GM23248 (cell line): ENCODE data around the gene UNC5C. TPM values are rescaled to one million over a fixed set of nuclear protein-coding genes. Genes with fewer than 3 reads are reported as not detected.

Experiments
- DNase-seq: peaks from one replicate; pipeline ENCODE4 v3.0.0-alpha.2; 2015
- H2AFZ ChIP-seq: fragments of 200-600 bp; sonication (generic); 2 replicates; pipeline ENCODE4 v1.6.1; 2016; ENCODE audit warnings: antibody characterized with exemption
- H3F3A ChIP-seq: fragments of 200-600 bp; sonication (generic); 2 replicates; pipeline ENCODE4 v1.6.1; 2016; ENCODE audit warnings: mild to moderate bottlenecking, antibody characterized with exemption, mixed run types; ENCODE audit not compliant: insufficient read depth
- H3K27ac ChIP-seq: fragments of 200-600 bp; sonication (generic); 2 replicates; pipeline ENCODE4 v1.5.1; 2016; ENCODE audit warnings: mild to moderate bottlenecking
- H3K27me3 ChIP-seq: fragments of 200-600 bp; sonication (generic); replicated peaks from 2 replicates; pipeline ENCODE4 v1.6.1; 2016; ENCODE audit warnings: mild to moderate bottlenecking; ENCODE audit not compliant: insufficient read depth
- H3K36me3 ChIP-seq: fragments of 200-600 bp; sonication (generic); 2 replicates; pipeline ENCODE4 v1.6.1; 2016; ENCODE audit warnings: low read depth, mild to moderate bottlenecking
- H3K4me1 ChIP-seq: fragments of 200-600 bp; sonication (generic); 2 replicates; pipeline ENCODE4 v1.6.1; 2016; ENCODE audit warnings: mild to moderate bottlenecking; ENCODE audit not compliant: insufficient read depth
- H3K4me2 ChIP-seq: fragments of 200-600 bp; sonication (generic); one replicate; pipeline ENCODE4 v1.6.1; 2016; ENCODE audit warnings: mild to moderate bottlenecking; ENCODE audit not compliant: unreplicated experiment
- H3K4me3 ChIP-seq: fragments of 200-600 bp; sonication (generic); 2 replicates; pipeline ENCODE4 v1.5.1; 2016; ENCODE audit warnings: mild to moderate bottlenecking
- H3K79me2 ChIP-seq: fragments of 200-600 bp; sonication (generic); 2 replicates; pipeline ENCODE4 v1.6.1; 2016; ENCODE audit warnings: mild to moderate bottlenecking; ENCODE audit not compliant: insufficient read depth
- H3K9ac ChIP-seq: fragments of 200-600 bp; sonication (generic); 2 replicates; pipeline ENCODE4 v1.6.1; 2016; ENCODE audit warnings: mild to moderate bottlenecking
- H3K9me2 ChIP-seq: fragments of 200-600 bp; sonication (generic); 2 replicates; pipeline ENCODE4 v1.6.1; 2016; ENCODE audit warnings: mixed run types, mild to moderate bottlenecking, moderate library complexity; ENCODE audit not compliant: insufficient read depth
- H3K9me3 ChIP-seq: fragments of 200-600 bp; sonication (generic); one replicate; pipeline ENCODE4 v1.6.1; 2017; ENCODE audit warnings: low read depth
- H4K20me1 ChIP-seq: fragments of 200-600 bp; sonication (generic); 2 replicates; pipeline ENCODE4 v1.6.0; 2016; ENCODE audit not compliant: insufficient read depth
- EZH2 ChIP-seq: fragments of 200-600 bp; sonication (generic); IDR thresholded peaks from 2 replicates; pipeline ENCODE4 v1.6.1; 2018; ENCODE audit warnings: antibody characterized with exemption, mild to moderate bottlenecking; ENCODE audit not compliant: insufficient read depth, poor library complexity, severe bottlenecking
- EZH2phosphoT487 ChIP-seq: fragments of 200-600 bp; sonication (generic); IDR thresholded peaks from 2 replicates; pipeline ENCODE4 v1.6.1; 2018; ENCODE audit warnings: antibody characterized with exemption, moderate library complexity, mild to moderate bottlenecking, low read depth; ENCODE audit not compliant: insufficient read depth
- WGBS, 2 experiments: methylation state at CpG; one replicate each; pipeline ENCODE4 v1.1.6; 2015 to 2017; ENCODE audit warnings: low lambda C conversion rate in 2 of 2, low coverage in 1 of 2; ENCODE audit errors: missing lambda C conversion rate in 2 of 2; 5-methylcytosine and 5-hydroxymethylcytosine counted together
- in situ Hi-C: fragments of 300-500 bp; cut with MboI; formaldehyde crosslinking; loops from 2 replicates; pipeline ENCODE4 v1.15.0; 2020
- polyA plus RNA-seq: library from polyadenylated mRNA; unstranded; fragments of >200 nt; fragmentation: Nextera tagmentation; extraction: Ambion mirVana; gene quantifications from 2 replicates; pipeline ENCODE4 v1.2.1, GENCODE V29; 2016
- total RNA-seq: library from RNA; depleted of rRNA; stranded (reverse); fragments of >200 nt; shearing (Covaris generic); gene quantifications from 2 replicates; pipeline ENCODE4 v1.2.3, GENCODE V29; 2014

Gene UNC5C
- total and polyA plus RNA-seq, 2 experiments from 2014 or later = not detected

DNA sequence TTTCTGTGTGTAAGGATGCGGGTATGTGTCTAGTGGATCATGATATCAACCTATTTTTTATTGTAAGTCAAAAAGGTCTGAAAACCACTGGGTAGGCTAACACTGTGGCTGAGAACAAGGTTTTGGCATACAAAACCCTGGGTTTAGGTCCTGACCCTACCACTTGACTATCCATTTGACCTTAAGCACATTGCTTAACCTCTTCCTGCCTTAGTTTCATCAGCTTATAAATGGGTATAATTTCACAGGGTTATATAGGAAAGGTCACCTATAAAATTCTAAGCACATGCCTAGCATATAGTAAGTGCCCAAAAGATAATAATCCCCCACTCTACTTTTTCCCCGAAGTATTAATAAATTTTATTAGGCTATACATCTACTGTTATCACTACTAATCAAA lies 263.0 kb downstream of the UNC5C start:
- Histone ChIP-seq H3K79me2 (no peaks in the 10 kb centered on the region), H3K9me2 (no peaks in the 10 kb centered on the region), H3K9me3 (no peaks in the 10 kb centered on the region), H2AFZ (no peak overlapping the region), H3K27me3 (no peaks in the 10 kb centered on the region), H3K4me3 (no peak overlapping the region), H3K9ac (no peak overlapping the region), H3K4me2 (no peak overlapping the region), H3K27ac (no peak overlapping the region), H4K20me1 (no peaks in the 10 kb centered on the region), H3K36me3 (no peaks in the 10 kb centered on the region), H3K4me1 (no peaks in the 10 kb centered on the region), H3F3A (no peaks in the 10 kb centered on the region)
- in situ Hi-C loops = no loop called here
- no peak for DNase-seq
- no peak for TF ChIP-seq EZH2
- no peak for TF ChIP-seq EZH2phosphoT487
- 28 to 33% methylated on average over 2 of the region's 2 CpGs for WGBS, 2 experiments

- no peaks in the 10 kb centered on the region for H3F3A ChIP-seq
- H3K4me3 ChIP-seq = no peak overlapping the region
- H3K4me2 ChIP-seq = no peak overlapping the region
- no peaks in the 10 kb centered on the region for H4K20me1 ChIP-seq
- H3K9me2 ChIP-seq = no peaks in the 10 kb centered on the region
- DNase-seq = no peak
- in situ Hi-C loops = no loop called here
- no peak overlapping the region for H2AFZ ChIP-seq
- no peaks in the 10 kb centered on the region for H3K79me2 ChIP-seq
- H3K36me3 ChIP-seq = no peaks in the 10 kb centered on the region
- H3K4me1 ChIP-seq = no peaks in the 10 kb centered on the region
- no peaks in the 10 kb centered on the region for H3K9me3 ChIP-seq
- TF ChIP-seq EZH2phosphoT487 (no peak), EZH2 (no peak)
- no peak overlapping the region for H3K27ac ChIP-seq
- no peaks in the 10 kb centered on the region for H3K27me3 ChIP-seq
- H3K9ac ChIP-seq = no peak overlapping the region
- 23 to 25% methylated on average over 1 of the region's 1 CpG for WGBS, 2 experiments
Measured at GRCh38 chr4:95284655-95285054, 264.1 kb downstream of the UNC5C start.

- Histone ChIP-seq H3K79me2 (no peaks in the 10 kb centered on the region), H3K4me1 (no peaks in the 10 kb centered on the region), H3K27ac (no peak overlapping the region), H3K9me3 (no peaks in the 10 kb centered on the region), H4K20me1 (no peaks in the 10 kb centered on the region), H3K4me3 (no peak overlapping the region), H3K36me3 (no peaks in the 10 kb centered on the region), H3K9ac (no peak overlapping the region), H3F3A (no peaks in the 10 kb centered on the region), H2AFZ (peak overlapping the region; percentile 45; the same call in 1 of the 2 replicates), H3K27me3 (no peaks in the 10 kb centered on the region), H3K9me2 (no peaks in the 10 kb centered on the region), H3K4me2 (no peak overlapping the region)
- TF ChIP-seq EZH2phosphoT487 = no peak
- in situ Hi-C loops = no loop called here
- no peak for DNase-seq
- 5 to 10% methylated on average over 10 of the region's 10 CpGs for WGBS, 2 experiments
Measured at GRCh38 chr4:95283320-95283719, 265.5 kb downstream of the UNC5C start.

DNA sequence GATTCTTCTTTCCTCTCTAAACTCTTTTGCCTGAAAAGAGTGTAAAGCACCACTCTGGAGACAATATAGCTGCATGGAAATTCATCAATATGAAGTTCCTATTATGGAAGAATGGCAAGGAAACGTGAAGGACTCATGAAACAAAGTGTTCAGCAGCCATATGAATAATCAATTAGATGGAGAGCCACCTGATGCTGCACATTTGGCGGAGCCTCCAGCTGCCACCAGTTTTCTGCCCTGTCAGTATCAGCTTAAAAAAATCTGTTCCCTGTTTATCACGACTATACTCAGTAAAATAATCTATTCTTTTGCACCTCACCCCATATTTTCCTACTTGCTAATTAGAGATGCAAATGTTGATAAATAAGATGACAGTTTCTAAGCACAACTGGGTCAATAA lies 276.0 kb downstream of the UNC5C start:
- H4K20me1 ChIP-seq = no peaks in the 10 kb centered on the region
- H2AFZ ChIP-seq = no peak overlapping the region
- in situ Hi-C loops = no loop called here
- H3K27ac ChIP-seq = no peak overlapping the region
- no peaks in the 10 kb centered on the region for H3K9me3 ChIP-seq
- H3K9ac ChIP-seq = no peak overlapping the region
- H3K4me2 ChIP-seq = no peak overlapping the region
- no peaks in the 10 kb centered on the region for H3K36me3 ChIP-seq
- H3F3A ChIP-seq = no peaks in the 10 kb centered on the region
- no peak for DNase-seq
- no peak for TF ChIP-seq EZH2phosphoT487
- no peak for TF ChIP-seq EZH2
- H3K79me2 ChIP-seq = no peaks in the 10 kb centered on the region
- H3K9me2 ChIP-seq = no peaks in the 10 kb centered on the region
- no peaks in the 10 kb centered on the region for H3K4me1 ChIP-seq
- H3K27me3 ChIP-seq = no peaks in the 10 kb centered on the region
- H3K4me3 ChIP-seq = no peak overlapping the region
- 5 to 11% methylated on average over 3 of the region's 3 CpGs for WGBS, 2 experiments

DNA sequence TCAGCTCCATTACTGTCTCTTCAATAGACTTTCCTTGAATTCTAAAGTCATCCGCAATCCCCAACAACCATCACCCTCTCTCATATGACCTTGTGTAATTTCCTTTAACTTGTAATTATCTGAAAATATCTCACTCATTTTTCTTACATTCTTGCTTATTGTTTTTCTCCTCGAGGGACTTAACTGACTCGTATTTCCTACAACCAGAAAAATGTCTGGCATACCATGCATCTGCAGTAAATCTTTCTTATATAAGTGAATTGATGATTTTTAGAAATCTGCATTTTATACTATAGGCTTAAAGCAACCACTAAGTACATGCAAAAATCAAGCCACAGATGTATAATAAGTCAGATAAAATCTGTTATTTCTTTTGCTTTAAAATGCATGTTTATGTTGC lies 276.7 kb downstream of the UNC5C start:
- no peak overlapping the region for H3K4me2 ChIP-seq
- H3K9ac ChIP-seq = no peak overlapping the region
- no peaks in the 10 kb centered on the region for H3K36me3 ChIP-seq
- no peaks in the 10 kb centered on the region for H3K27me3 ChIP-seq
- no peak overlapping the region for H3K27ac ChIP-seq
- no peaks in the 10 kb centered on the region for H3F3A ChIP-seq
- no peaks in the 10 kb centered on the region for H3K9me3 ChIP-seq
- no peak for DNase-seq
- no peaks in the 10 kb centered on the region for H3K9me2 ChIP-seq
- TF ChIP-seq EZH2 (no peak), EZH2phosphoT487 (no peak)
- 13 to 22% methylated on average over 3 of the region's 3 CpGs for WGBS, 2 experiments
- no peak overlapping the region for H2AFZ ChIP-seq
- in situ Hi-C loops = no loop called here
- H3K4me1 ChIP-seq = peaks cover 7% of the 10 kb centered on the region
- H3K4me3 ChIP-seq = no peak overlapping the region
- H3K79me2 ChIP-seq = no peaks in the 10 kb centered on the region
- no peaks in the 10 kb centered on the region for H4K20me1 ChIP-seq
